ENCODE results near the gene TMEM86A.
A peak's percentile ranks its signal among the peaks of the same experiment; 100 is the strongest.

The TMEM86A gene

DNA sequence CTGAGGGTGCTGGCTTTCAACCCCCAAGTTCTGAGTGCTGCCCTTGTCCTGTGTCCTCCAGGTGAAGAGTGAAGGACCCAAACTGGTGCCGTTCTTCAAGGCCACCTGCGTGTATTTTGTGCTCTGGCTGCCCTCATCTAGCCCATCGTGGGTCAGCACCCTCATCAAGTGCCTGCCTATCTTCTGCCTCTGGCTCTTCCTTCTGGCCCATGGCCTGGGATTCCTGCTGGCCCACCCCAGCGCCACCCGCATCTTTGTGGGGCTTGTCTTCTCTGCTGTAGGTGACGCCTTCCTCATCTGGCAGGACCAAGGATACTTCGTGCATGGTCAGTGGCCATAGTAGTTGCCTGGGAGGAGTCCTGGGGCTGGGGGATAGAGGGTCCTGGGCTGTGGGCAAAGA, 2.3 kb downstream of the TMEM86A start:
- DNase-seq: no peak

DNA sequence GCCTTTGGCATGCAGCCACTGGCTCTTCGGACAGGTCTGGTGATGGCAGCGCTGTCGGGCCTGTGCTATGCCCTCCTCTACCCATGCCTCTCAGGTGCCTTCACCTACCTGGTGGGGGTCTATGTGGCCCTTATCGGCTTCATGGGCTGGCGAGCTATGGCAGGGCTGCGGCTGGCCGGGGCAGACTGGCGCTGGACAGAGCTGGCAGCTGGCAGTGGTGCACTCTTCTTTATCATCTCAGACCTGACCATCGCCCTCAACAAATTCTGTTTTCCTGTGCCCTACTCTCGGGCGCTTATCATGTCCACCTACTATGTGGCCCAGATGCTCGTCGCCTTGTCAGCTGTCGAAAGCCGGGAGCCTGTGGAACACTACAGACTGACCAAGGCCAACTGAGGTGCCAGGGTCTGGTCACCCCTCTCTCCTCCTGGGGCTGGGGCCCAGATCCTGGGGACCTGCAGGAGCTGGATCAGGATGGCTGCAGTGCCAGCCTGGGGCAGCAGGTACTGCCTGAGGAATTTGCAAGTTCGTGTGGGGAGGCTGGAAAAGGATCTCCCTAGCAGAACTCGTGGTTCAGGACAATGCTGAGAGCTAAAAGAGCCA, 3.1 kb downstream of the TMEM86A start:
- DNase-seq: no peak

DNA sequence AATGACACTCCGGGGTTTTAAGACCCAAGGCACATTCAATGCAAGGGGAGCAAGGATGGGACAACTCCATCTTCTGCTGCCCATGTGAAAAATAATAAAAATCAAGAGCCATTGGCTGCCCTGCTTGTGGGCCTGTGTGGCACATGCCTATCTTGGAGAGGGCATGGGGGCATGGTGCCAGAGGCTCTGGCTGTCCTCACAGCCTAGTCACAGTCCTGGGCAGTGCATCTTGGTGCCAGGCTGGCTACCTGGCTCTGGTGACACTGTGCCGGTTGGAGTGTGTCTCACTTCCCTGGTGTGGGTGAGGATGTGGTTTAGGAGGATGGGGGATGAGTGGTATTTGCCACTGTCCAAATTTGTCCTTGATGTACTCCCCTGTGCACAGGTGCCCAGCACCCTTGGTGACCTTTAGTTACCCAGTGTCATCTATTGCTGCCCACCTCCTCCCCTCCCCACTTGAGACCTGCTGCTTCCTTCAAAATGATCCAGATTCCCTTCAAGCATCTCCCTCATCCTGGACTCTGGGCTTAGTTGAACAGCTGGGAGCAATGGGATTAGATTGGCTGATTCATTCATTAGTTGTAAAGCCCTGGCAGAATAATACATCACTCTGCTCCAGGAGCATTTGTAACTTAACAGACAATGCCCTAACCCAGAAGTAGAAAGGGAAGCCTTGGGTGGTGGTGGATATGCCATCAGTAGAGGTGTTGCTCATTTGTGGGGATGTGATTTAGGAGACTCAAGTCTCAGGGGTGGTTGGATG, 4.6 kb downstream of the TMEM86A start:
- DNase-seq: no peak

DNA sequence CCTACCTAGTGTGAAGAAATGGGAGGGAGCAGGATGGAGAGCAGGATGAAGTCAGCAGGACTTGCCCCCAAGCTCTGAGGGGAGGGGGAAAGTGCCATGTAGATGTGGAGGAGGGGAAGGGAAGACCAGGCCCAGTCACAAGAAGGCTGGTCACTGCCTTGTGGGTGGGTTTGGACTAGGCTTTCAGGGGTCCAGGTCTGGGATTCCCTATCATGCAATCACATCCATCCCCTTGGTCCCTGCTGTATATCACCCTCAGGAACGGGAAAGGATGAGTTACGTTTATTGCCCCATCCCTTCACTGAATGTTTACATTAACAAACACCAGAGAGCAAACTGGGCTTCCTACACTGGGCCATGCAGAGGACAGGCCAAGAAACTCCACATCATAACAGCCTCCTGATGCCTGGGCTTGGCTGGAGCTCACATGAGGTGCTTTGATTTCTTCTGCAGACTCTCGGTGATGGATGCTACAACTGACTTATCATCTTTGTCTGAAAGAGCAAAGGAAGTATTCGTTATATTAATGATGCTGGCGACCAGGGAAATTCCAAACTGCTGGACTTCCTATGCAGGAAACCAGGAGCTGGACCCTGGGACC, 5.6 kb downstream of the TMEM86A start:
- DNase-seq: no peak

DNA sequence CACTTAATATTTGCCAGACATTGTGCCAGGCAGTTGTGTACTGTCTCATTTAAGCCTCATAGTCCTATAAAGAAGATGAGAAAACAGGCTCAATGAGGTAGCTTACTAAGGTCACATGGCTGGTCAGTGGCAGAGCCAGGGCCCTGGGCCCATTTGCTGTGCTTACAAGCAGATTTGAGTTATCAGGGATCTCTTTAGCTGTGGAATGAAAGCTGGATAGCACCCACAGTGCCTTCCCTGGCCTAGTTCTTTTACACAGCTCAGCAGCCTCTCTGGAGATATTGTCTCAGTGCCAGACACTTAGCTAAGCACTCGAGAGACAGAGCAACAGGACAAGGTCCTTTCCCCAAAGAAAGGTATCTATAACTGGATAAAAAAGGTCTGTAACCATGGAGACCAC, 6.1 kb downstream of the TMEM86A start:
- DNase-seq: no peak

DNA sequence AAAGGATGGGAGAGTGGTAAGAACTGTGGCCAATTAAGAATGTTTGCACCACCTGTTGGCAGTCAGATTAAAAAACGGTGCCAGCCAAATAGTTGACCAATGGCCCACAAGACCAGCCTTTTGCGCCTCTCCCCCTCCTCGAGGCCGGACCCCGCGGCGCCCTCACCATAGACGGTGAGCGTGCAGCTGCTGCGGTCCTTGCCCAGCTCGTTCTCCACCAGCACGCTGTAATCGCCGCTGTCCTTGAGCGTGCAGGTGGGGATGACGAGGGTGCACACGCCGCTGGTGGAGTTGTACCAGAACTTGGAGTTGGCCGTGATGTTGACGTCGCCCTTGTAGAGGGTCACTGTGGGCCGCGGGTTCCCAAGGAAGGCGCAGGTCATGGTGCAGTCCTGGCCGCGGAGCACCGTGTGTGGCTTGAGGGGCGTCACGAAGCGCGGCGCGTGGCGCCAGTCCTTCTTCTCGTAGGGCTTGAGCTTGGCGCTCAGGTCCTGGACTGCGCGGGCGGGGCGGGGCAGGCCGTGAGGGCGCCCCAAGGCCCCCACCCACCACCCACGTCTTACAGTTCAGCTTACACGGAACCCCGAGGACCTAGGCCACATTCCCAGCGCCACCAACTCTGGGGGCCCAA, 7.2 kb downstream of the TMEM86A start:
- no peak for DNase-seq

DNA sequence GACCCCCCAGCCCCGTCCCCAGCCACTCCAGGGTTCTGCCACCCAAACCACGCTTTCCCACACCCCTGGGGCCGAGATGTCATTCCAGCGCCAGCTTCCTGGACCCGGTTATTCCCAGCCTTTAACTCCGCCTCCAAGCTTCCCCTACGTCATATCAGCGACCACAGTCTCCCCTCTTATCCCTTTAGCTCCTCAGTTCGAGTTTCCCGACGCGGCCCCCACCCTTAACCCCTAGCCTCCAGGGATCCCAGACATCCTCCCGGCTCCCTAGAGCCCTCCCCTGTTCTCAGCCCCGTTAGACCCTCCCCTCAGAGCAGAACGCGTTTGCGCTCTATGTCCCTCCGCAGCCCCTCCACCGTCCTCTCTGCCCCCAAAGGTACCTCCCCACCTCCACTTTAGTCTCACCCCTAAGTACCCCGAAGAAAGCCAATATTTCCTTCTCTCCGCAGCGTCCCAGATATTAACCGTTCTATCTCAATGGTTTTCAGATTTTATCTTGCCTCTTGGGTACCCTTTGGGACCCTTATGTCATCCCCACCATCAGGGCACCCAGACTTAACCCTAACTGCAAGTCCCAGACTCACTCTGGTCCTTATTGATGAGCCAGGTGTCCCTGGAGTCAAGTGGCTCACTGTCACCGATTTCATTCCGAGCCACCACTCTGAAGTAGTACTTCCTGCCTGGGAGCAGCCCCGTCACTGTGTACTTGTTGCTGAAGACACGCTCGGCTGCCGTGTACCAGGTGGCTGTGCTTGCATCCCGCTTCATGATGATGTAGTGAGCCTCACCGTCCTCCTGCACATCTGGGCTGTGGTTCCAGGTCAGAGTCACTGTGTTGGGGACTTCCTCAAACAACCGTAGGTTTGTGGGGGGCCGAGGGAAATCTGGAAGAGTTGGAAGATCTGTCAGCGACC, 8.0 kb downstream of the TMEM86A start:
- DNase-seq: no peak

DNA sequence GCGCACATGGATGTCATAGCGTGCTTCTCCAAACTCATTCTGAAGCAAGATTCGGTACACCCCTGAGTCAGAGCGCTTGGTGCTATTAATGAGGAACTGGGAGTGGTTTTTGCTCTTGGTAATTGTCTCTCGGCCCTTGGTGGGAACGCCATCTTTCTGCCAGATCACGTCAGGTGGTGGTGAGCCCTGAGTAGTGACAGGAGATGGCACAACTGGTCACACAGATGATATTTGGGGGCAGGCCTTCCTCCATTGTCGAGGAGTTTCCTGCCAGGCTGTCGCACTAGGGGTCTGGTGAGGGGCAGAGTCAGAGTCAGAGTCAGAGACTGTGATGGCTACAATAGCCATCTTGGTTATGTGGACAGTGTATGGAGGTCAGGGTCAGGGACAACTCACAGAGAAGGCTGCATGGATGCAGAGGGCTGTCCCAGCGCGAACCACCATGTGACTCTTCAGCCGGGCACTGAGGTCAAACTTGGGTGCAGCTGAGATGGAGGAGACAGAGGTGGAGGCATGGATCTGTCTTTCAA, 9.3 kb downstream of the TMEM86A start:
- DNase-seq: peak; percentile 21

DNA sequence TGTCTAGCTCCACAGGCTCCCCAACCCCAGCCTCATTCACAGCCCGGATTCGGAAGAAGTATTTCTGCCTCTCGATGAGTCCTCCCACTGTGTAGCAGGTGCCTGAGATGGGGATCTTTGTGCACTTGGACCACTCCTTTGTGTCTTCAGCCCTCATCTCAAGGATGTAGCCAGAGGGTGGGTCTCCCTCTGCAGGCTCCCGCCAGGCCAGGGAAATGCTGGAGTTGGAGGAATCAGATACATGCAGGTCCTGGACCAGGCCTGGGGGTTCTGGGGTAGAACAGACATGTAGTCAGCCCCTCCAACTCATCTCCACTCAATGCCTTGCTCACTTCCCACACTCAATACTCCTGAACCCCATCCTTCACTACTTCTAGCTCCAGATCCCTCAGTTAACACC, 10.8 kb downstream of the TMEM86A start:
- DNase-seq: no peak

DNA sequence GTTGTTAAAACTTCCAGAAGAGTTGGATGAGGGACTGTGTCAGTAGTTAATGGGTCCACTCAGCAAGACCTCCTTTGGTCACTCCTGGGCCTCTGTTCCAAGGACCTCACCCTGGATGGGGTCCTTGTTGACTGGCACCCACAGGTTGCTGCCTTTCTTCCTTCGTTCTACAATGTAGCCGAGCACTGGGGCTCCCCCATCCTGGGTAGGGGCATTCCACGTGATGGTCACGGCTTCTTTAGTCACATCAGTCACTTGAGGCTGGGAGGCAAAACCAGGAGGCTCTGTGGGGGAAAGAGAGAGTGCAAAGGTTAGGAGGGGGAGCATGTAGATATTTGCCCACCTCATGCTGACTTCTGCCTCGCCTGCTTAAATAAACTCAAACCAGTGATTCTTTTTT, 12.0 kb downstream of the TMEM86A start:
- DNase-seq: no peak

DNA sequence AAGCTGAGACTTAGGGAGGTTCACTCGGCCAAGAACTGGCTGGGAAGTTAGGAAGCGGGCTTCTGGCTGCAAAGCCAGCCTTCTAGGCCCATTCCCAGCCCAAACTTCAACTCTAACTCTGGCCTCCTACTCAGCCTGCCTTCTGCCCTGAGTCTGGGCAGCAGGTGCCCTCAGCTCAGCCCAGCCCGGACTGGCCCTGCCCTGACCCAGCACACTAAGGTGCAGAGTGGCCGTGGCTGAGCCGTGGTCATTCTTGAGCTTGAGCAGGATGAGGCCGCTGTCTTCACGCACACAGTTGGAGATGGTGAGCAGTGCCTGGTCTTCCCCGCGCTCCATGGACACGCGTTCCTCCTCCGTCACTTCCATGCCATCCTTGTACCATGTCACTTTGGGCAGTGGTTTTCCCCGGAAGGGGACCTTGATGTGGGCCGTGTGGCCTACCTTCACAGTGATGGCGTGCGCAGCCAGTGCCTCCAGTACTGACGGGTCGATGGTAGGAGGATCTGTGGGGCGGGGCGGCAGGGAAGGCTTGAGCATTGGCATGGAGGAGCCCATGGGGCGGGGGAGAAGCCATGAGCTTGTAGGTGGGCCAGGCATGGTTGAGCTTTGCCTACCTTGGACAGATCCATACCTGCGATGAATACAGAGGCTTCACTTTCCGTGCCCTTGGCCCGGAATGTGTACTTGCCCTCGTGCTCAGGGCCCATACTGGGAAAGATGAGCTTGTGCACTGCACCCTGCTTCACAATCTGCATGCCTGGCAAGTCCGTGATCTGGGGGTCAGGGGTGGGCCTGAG, 15.3 kb downstream of the TMEM86A start:
- DNase-seq: no peak

DNA sequence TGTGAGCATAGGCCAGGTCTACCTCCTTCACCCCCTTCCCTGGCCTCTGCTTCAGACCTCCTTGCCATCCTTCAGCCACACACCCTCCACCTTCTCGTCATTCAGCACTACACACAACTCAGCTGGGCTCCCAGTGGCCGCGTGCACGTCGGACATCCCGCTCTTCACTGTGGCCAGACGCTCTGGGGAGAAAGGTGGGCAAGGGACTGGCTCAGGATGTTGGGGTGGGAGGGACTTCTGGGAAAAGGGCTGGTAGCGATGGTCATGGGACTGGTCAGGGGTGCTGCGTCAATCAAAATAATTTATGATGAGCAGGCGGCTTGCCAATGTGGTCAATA, 15.8 kb downstream of the TMEM86A start:
- DNase-seq: no peak

DNA sequence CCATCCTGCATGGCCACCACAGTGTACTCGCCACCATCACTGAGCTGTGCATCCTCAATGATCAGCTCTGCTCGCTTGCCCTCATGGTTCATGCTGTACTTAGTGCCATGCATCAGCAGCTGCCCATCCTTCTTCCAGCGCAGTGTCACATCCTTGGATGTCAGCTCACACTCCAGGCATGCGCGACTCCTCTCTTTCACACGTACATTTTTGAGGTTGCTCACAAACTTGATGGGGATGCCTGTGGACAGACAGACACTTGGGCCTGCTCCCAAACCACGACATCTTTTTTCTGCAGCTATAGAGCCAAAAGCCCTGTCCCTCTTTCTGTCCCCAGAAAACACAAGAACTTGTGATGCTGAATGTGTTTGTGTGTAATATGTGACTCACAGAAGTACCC, 16.9 kb downstream of the TMEM86A start:
- DNase-seq: no peak

DNA sequence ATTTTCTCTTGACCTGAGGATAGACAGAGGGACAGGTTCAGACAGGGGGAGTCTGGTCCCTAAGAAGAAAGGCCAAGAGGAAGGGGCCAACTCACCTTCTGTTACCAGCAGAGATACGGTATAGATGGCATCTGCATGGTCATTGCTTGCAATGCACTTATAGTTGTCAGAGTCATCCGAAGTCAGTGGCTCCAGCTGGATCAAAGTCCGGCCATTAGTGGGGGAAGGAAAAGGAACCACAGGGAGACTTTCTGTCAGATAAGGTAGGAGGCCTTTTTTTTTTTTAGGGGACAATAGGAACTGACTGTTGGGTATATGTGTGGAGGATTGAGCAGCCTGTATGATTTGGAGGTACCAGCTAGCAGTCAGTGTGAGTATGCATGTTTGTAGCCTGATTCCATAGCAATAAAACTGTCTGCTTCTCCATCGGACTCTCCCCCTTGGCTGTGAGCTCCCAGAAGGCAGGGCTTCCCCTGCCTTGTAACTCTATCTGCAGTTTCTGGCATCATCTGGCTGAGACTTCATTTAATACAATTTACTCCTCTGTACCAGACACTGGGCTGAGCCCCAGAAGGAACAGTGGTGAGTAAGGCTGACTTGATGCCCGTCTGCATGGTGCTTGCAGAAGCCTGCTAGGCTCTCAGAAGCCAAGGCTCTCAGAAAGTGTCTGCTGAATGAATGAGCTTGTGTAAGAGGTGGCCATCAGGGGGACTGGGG, 21.7 kb downstream of the TMEM86A start:
- no peak for DNase-seq

DNA sequence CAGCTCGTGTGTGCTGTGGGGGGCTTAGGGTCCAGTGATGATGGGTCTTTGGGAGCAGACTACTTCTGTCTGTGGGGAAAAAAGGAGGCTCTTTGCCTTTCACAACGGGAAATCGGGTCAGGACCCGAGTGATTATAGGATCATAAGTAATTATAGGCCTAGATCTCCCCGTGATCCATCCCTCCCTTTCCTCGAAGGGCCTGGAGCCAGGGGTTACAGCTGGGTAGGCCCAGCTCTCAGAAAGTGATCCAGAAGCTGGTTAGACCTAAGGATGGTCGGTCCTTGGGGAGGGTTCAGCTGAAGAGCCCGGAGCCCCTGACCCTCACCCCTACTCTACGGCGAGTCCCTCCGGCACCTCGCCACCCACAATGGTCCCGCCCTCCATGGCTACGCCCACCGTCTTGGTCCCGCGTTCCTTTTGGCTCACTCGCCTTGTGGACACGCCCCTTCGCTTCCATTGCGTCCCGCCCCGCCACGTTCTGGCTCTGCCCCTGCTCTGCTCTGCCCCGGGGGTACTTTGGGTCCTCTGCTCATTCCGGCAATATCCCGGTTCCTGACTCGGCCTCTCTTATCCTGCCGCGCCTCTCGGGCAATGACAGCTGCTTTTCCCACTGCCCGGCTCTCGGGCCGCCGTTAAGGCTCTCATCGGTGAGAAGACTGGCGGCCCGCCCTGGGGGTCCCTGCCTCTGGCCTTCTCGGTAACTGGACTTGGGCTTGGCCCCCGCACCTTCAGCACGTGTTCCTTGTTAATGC, 22.4 kb downstream of the TMEM86A start:
- peak; percentile 44 for DNase-seq

DNA sequence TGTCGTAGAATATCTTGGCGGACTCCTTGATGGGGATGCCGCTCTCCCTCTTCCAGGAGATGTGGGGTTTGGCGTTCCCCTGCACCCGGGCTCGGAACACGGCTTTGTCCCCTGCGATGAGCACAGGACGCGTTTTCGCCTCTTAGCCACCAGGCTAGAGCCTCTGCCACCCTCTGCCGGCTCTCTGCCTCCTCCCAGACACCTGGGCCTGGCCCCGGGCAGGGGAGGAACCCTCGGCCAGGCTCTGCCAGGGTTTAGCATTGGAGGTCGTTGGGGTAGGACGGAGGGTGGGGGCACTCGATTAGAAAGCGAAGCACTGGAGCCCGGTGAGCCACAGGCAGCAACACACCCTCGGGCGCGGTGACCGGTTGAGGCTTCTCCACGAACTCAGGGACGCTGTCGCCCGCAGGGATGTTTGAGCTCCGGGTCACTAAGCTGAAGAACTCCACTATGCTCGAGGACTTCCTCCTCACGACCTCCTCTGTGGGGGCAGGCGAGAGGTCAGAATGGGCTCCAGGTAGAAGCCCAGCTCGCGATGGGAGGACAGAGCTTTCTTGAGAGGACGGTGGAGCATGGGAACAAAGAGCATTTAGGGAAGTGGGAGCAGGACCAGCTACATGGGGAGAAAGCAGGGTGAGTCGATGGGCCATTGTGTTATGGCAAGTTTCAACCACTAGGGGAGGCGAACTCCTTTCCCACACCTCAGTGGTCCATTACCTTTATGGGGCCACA, 23.1 kb downstream of the TMEM86A start:
- DNase-seq: peak; percentile 59

DNA sequence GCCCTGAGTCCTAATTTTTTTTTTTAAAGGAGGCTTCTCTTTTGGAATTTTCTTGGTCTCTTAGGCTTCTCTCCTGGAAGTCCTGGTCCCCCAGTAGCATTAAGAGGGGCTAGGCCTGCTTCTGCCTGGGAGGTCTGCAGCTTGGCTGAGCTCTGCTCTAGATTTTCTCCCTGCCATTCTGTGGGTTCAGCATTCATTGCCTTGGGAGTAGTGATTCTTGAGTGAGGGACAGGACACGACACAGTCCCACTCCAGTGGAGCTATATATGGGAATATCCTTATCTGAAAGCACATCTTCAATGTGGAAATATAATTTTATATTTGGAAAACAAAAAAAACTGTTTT, 23.7 kb downstream of the TMEM86A start:
- DNase-seq: no peak

DNA sequence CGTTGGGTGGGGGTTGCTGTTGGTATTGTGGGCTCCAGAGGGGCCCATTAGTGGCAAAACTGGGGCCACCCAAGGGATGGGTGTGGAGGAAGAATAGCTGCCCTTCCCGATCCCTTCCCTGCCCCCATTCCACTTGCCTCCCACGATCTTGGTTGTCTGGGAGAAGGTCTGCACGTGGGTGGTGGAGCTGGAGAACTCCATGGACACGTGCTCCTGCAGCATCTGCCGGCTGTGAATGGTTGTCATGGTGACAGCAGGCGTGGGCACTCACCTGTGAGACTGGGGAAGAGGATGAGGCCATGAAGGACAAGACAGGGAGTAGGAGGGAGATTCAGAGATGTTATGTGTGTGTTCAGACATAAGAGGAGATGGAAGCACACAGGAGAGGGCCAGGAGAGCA, 25.4 kb downstream of the TMEM86A start:
- no peak for DNase-seq

DNA sequence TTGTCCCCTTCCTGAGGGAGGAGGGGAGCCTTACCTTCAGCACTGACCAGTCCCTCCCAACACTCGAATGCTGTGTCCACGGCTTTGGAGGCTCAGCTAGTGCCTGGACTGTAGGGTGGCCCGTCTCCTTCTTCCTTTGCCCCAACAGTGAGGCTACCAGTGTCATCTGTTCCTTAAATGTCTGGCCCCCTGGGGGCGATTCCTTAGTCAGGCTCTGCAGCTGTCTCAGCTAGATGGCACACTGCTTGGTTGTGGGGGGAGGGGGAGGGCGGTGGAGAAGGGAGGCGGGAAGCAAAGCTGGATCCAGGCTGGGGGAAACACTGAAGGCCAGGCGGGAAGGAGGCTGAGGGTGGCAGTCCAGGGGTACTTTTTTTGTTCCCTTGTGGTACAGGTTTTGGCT, 27.5 kb downstream of the TMEM86A start, which contains the start of gene IGSF22:
TSS of gene IGSF22 (minus strand) at position 149 of the 400 bp plus-strand sequence. CDS start 1,952 bp downstream, outside the sequence.
- DNase-seq: no peak

Measured in inflammatory macrophage treated with lipopolysaccharide for 4 hours (primary cell).